CD4-positive, alpha-beta T cell treated with Interleukin-17A for 1 hour (primary cell): ENCODE results near the gene TNRC18.

Experiments used
- DNase-seq: peaks from one replicate; pipeline ENCODE4 v3.0.0-alpha.2; 2020

TNRC18 gene

DNA sequence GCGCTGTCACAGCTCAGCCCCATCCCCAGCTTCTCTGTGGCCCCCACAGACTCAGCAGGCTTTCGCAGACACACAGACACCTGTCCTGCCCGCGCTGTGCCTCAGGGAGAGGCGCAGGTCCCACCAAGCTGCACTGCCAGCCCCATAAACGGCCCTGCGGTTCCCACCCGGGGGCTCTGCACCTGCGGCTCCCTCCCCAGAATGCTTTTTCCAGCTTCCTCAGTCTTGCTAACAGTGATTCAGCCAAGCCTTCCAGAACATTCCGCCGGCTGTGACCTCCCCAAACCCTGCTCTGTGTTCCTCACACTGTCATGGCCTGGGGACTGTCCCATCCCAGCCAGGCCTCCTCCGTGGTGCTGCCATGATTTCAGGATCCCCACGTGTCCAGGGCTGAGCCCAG is 27.8 kb upstream of the TNRC18 start:
- no peak for DNase-seq

DNA sequence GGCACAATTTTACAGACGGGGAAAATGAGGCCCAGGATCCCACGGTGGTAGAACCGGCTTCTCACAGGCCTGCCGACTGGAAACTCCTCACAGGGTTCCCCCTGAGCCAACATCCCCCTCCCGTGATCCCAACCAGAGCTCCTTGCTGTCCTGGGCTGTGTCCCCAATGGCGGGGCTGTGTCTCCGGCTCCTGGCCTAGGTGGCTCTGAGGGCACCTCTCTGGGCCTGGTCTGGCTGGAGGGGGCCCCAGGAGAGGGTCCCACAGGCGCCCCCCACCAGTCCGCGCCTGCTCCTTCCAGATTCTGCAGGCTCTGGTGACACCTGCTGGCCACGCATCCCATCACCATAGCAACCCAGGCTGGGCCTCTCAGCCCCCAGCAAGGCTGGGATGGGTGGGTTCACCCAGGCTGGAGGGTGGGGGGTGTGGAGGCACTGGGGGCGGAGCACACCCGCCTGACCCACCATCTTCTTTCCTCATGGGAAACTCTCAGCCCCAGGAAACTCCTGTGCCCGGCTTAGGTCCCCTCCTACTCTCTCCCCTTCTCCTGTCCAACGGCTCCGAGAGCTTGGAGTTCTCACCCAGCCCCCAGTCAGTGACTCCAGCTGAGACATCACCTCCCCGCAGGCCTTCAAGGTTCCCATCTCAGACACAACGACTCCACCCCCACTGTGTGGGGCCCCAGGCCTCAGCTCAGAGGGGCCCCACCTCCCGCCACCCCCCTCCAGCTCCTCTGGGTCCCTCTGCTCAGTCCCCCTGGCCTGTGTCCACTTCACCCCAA is 27.1 kb upstream of the TNRC18 start:
- DNase-seq, result peak; percentile 39

GRCh38 chr7:5448378-5449037 is 24.9 kb upstream of the TNRC18 start:
- no peak for DNase-seq

DNA sequence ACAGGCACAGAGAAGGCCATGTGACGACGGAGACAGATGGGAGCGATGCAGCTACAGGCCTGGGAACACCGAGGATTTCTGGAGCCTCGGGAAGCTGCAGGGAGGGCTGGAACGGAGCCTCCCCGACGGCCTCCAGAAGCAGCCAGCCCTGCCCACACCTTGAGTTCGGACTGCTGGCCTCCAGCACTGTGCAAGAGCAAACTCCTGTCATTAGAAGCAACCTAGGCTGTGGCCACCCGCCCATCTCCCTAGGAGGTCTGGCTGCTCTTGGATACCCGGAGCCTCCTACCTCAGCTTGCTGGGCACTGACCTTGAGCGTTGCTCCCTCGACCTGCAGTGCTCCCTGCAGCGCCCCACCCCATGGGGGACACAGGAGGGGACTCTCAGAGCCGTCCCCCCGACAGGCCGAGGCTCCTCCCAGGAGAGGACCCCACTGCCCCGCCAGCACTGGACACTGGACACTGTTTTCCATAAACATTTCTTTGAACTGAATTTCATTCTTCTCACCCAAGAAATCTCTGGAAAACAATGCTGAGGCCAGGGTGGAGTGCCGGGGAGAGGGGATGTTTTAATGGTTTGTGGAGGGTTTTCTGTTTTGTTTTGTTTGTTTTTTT is 22.5 kb upstream of the TNRC18 start:
- DNase-seq, result no peak

DNA sequence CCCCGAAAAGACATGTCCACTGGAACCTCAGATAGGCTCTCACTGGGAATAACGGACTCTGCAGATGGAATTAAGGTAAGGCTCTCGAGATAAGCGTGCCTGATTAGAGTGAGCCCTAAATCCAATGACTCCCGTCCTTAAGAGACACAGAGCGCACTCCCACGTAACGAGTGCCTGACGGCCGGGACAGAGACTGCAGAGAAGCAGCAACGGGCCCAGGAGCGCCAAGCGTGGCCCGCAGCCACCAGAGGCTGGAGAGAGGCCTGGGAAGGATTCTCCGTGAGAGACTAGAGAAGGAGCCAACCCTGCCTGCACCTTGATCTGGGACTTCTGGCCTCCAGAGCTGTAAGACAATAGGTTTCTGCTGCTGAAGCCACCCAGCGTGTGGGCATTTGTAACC is 20.0 kb upstream of the TNRC18 start:
- DNase-seq, result no peak

GRCh38 chr7:5442757-5443305 is 19.2 kb upstream of the TNRC18 start:
- no peak for DNase-seq

- DNase-seq, result no peak
These were observed 18.3 kb upstream of the TNRC18 start for GRCh38 chr7:5441840-5442503.

- no peak for DNase-seq
These were observed 16.2 kb upstream of the TNRC18 start for GRCh38 chr7:5439572-5440496.

- DNase-seq, result no peak
These were observed 15.6 kb upstream of the TNRC18 start for GRCh38 chr7:5439209-5439571.

GRCh38 chr7:5437987-5438386 is 14.4 kb upstream of the TNRC18 start:
- DNase-seq, result no peak

- DNase-seq, result no peak
These were observed 13.8 kb upstream of the TNRC18 start for GRCh38 chr7:5437348-5437892.

DNA sequence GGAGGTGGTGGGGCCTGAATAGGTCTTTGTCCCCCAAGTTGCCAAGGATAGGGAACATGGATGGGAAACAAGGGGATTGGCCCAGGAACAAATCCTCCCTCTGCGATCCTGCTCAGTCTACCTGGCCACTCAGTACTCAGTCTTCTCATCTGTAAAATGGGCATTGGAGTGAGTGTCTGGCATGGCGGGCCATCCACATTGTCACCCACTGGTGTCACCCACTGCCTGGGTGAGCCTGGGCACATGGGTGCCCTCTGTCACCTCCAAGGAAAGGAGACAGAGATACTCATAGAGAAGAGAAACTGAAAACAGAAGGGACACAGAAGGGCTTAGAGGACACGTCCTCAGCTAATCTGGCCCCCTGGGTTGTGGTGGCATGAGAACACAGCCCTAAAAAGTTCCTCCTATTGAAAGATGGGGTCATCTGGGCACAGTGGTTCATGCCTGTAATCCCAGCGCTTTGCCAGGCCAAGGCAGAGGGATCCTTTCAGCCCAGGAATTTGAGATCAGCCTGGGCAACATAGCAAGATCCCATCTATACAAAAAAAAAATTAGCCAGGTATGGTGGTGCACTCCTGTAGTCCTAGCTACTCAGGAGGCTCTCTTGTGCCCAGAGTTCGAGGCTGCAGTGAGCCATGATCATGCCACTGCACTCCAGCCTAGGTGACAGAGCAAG is 12.5 kb upstream of the TNRC18 start:
- DNase-seq, result no peak

DNA sequence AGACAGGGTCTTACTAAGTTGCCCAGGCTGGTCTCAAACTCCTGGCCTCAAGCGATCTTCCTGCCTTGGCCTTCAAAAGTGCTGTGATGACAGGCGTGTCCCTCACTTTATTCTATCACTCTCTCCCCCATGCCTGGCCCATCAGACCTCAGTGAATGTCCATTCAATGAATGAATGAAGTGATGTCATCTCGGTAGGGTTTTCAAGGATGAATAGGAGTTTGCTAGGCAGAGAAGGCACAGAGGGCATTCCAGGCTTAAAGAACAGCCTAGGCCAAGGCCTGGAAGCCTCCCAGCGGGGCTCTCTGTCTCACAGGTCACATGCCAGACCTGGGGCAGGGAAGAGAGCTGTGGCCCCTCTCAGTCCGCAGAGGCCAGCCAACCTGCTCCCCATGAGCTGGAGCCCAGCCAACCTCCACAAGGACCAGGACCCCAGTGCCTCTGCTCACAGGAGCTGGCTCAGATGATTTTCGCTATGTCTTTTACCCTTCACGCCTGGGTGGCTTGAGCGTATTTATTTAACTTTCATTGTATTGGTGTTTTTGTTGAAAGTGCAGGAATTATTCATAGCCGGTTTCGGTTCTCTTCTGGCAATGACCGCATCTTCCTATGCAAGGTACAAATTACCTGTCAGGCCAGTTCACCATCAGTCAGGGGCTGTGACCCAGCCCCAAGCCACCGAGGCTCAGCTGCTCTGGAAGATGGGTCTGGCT is 11.8 kb upstream of the TNRC18 start:
- no peak for DNase-seq

GRCh38 chr7:5433181-5433580 is 9.5 kb upstream of the TNRC18 start:
- DNase-seq, result no peak

DNA sequence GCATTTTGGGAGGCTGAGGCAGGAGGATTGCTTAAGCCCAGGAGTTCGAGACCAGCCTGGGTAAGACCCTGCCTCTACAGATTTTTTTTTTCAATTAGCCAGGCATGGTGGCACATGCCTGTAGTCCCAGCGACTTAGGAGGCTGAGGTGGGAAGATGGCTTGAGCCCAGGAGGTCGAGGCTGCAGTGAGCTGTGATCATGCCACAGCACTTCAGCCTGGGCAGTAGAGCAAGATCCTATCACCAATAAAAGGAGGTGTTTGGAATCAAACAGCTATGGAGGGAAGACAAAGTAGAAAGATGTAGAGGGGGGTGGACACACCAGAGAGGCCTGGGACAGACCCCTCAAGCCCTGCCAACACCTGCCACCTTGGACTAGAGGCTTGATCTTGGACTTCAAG is 9.1 kb upstream of the TNRC18 start:
- no peak for DNase-seq

GRCh38 chr7:5431560-5432015 is 8.0 kb upstream of the TNRC18 start:
- DNase-seq, result no peak

DNA sequence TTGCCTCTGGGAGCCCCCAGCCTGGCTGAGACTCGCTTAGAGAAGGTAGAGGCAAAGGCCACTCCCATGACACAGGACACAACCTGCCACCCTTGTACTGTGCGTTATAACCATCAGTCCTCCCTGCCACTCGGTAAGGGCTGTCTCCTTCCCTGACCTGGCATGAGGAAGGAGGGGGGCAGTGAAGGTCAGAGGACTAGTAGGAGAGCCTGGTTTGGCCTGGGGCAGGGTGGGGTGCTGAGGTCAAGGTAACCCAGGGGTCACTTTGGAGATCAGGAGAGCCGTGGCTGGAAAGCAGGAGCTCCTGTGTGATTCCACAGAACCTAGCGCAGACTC is 6.9 kb upstream of the TNRC18 start:
- DNase-seq, result no peak

GRCh38 chr7:5429857-5430611 is 6.4 kb upstream of the TNRC18 start:
- DNase-seq, result no peak

DNA sequence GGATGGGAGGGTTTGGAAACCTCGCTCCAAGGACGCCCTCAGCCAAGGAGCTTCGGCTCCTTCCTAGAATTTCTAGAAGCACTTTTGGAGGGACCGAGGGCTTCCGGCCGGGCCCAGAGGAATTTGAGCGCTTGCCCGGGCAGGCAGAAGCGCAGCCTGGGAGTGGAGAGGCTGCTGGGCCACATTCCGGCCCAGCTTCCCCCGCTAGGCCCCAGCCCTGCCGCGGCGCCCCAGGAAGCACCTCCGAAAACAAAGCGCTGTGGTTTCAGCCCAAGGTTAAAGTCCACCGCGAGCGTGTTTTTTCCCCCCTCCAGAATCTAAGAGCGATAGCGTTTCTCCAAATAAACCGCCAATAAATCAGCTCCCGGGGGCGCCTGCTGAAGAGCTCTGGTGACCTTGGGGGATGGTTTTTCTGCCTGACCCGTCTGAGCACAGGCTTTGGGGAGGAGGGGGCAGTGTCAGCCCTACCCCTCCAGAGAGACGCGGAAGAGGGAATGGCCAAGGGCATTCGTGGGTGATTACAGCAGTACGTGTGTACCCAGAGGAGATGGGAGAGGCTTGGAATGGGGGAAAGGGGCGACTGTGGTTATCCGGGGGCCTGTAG is 5.7 kb upstream of the TNRC18 start:
- DNase-seq, result no peak
